Raji (cell line): ENCODE data around the gene HTR2C.

Source experiments
- POLR2A ChIP-seq: IDR thresholded peaks from 2 replicates; pipeline ENCODE4 v1.6.1; 2011; ENCODE audit warnings: low read depth, low read length, control low read depth; ENCODE audit not compliant: insufficient read depth

Gene HTR2C

DNA sequence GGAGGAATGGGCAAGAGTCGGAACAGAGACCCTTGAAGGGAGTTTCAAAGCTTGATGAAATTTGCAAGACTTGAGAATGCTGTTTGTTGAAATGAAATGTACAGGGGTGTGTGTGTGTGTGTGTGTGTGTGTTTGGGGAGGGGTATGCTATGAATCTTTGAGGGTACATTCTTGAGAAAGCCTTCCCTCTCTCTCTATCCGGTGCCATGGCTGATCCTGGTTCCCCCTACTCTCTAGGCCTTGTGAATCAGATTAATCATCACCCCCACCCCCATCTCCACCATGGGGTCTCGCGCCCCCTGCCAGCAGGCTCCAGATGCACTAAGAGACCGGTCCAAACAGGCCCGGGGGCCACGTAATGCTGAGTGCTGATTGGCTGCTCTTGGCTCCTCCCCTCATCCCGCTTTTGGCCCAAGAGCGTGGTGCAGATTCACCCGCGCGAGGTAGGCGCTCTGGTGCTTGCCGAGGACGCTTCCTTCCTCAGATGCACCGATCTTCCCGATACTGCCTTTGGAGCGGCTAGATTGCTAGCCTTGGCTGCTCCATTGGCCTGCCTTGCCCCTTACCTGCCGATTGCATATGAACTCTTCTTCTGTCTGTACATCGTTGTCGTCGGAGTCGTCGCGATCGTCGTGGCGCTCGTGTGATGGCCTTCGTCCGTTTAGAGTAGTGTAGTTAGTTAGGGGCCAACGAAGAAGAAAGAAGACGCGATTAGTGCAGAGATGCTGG, at the start of gene HTR2C:
TSS of gene HTR2C (plus strand) at position 441 of the 729 bp plus-strand sequence. CDS start 142,851 bp downstream, outside the sequence.
- TF ChIP-seq POLR2A: no peak

GRCh38 chrX:114580336-114580735, 3.5 kb upstream of the HTR2C start:
- no peak for TF ChIP-seq POLR2A

DNA sequence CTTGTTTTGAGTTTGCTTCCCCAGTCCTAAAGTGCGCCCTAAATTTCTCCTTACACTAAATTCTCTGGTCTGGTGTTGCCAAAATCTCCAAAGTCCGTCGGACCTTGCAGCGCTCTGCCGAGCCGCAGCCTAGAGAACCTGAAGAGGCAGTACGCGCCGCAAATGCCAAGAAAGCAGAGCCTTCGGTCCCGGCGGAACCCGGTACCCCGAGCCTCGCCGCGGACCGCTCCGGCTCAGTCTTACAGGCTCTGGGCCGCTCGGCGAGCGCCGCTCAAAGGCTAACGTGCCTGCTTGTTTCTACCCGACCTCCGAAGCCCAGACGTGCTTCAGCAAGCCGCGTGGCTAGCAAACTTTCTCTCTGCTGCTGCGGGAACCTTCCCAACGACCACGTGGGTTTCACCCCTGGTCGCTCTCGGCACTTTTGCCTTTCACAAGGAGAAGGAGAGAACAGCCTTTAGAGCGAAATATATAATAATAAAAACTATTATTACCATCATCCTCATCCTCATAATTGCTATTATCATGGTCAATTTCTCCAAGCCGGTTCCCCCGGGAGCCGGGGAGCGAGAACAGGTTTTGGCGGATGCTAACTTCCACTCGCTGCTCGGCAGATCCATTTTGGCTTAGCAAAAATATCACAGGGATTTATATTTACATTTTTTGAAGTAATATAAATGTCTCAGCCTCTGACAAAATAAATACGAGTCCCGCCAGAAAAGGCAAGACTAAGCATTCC, 2.2 kb upstream of the HTR2C start:
- no peak for TF ChIP-seq POLR2A

DNA sequence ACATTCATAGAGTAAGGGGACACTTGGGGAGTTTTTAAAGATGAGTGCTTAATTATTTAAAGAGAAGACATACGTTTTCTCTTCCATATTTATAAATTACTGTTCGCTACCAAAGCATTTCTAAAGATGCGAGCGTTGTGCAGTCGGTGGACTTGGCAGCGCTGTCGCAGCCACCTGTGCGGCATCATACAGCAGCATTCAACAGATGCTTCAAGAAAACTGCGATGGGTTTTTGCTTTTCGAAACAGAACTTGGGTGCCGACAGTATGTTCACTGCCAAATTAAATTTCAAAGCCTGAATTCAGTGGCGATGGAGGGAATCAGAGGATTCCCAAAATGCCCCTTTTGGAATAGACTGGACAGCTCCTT, 1.6 kb upstream of the HTR2C start:
- TF ChIP-seq POLR2A: no peak

- no peak for TF ChIP-seq POLR2A
Observed at GRCh38 chrX:114582698-114583395, 1.0 kb upstream of the HTR2C start.

GRCh38 chrX:114584375-114584943, 573 bp downstream of the HTR2C start:
- no peak for TF ChIP-seq POLR2A

DNA sequence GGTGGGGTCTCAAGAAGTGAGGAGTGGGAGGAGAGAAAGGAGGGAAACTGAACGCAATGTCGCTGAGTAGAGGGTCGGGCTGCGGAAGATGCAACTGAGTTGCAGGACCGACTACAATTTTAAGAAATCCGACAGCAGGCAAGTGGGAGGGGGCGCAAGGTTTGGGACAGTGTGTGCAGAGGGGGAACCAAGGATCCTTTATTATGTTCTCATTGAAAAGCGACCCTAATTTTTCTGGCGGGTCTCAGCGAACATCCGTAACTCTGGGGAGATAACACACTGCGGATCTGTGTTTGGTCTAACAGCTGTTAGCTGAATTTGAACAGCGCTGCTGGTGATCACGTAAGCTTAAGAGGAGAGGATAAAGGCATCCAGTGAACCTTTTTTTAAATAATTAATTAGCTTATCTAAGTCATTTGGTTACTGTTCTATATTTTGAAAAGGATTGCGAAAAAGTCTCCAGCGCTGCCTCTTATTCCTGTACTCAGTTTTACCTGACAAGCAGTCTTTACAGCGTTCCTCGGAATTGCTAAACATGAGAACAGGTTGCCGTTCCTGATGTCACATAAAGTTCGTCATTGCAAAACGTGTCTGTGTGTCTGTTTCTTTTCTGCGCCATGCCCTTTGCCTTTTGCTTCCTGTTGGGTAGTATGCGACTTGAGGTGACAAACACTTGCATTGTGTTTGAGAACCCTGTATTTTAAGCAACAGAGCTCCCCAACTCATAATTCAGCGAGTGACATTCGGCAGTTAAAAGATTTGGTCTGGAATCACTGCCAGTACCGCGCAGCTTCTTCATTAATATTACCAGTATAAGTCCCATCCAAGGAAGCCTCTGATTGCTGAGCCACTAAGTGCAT, 1.3 kb downstream of the HTR2C start:
- TF ChIP-seq POLR2A: no peak

DNA sequence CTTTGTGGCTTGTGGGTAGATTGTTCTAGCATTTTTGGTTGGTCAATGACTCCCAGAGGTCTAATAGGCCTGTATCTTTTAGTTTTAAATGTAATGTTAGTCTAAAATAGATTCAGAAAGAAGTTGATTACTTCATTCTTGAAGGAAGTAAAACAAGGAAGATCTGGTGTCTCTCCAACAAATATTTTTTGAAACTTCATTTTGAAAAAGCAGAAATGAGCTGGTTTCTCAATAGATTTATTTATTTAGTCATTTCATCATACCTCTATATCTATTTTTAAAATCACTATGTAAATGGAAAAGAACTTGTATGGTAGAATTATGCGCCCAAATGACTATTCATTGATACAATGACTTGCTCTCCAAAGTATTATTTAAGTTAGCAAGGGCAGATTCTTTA, 7.2 kb downstream of the HTR2C start:
- no peak for TF ChIP-seq POLR2A

GRCh38 chrX:114599305-114599704, 15.4 kb downstream of the HTR2C start:
- TF ChIP-seq POLR2A: no peak

DNA sequence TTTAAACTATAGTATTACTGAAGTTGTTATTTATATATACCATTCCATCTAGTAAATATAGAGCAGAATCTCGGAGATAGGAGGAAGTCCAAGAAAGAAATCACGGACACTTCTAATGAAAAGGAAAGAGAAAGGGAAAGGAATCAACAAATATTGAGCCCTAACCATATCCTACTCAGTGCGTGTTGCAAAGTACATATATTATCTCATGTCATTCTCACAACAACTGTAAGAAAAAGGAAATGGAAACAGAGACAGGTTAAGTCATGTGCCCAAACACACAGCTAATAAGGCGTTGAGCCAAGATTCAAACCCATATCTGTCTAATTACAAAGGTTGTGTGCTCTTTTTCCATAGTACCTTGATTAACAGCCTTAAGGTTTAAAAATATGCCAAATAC, 16.0 kb downstream of the HTR2C start:
- TF ChIP-seq POLR2A: no peak

DNA sequence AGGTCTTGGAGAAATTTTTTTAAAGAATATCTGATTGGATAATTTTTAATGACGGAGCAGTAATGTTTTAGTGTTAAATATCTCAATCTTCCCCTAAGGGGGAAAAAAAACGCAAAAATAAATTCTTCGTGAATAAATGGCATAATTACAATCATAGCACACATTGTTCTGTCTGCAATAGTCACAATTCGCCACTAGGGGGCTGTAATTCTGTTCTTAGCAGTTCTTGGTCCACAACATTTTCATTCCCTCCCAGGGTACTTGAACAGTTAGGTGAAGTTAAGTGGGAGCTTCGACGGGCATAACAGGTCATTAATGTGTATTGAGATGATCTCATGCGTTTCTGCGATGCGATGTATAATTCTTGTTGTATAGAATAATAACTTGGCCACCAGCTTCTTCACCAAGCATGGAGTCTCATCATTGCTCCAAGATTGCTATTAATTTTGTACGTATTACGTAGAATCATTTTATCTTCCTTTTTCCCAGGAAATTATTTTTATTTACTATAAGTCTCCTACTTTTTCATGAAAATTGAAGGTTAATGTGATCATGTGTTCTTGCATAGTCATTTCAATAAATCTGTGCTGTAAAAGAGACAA, 27.2 kb downstream of the HTR2C start:
- TF ChIP-seq POLR2A: no peak

DNA sequence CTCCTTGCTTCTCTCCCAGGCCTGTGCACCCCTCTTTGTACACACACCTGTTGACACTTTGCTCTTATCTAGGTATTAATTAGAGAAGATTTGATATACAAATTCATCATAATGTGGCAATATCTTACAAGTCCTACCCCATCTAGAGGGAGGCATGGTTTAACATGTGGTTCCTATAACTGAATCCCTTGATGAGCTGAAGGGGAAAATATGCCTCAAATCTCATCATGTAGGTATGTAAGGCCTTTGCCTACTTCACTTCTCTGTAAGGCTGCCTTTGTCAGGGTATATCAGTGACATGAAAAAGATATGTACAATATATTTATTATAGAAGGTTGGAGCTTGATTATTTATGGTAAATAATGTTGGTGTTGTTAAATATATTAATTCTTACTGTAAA, 31.9 kb downstream of the HTR2C start:
- TF ChIP-seq POLR2A: no peak

- no peak for TF ChIP-seq POLR2A
Observed at GRCh38 chrX:114619874-114620273, 36.0 kb downstream of the HTR2C start.

GRCh38 chrX:114626323-114626722, 42.4 kb downstream of the HTR2C start:
- no peak for TF ChIP-seq POLR2A
